ENCODE data around the gene PHF21B.

- no peak for TF ChIP-seq SIN3A (IDR thresholded peaks at IDR 0.05; ENCODE audit: borderline replicate concordance, insufficient read depth, low read length)
- TF ChIP-seq TAF1 (IDR thresholded peaks at IDR 0.05; ENCODE audit: borderline replicate concordance, insufficient read depth, low read length): no peak
- TF ChIP-seq POLR2AphosphoS5 (IDR thresholded peaks at IDR 0.05; ENCODE audit: low read depth, low read length): no peak
Observed at GRCh38 chr22:44930016-44930710, 79.6 kb downstream of the PHF21B start.

All from PFSK-1 (cell line).